BJ (cell line): ENCODE data around the gene GALNTL6. TPM values are rescaled to one million over a fixed set of nuclear protein-coding genes. Genes with fewer than 3 reads are reported as not detected.

ENCODE experiments used
- CTCF ChIA-PET: fragments of 350-600 bp; formaldehyde crosslinking; extraction: SDS; loops from one replicate; lab custom pipeline; 2021; ENCODE audit warnings: antibody characterized with exemption, inconsistent platforms; lab: Yijun Ruan, JAX
- POLR2A ChIA-PET: fragments of 300-600 bp; sonication (Branson Sonifier 250); formaldehyde crosslinking; extraction: SDS; loops from one replicate; lab custom pipeline; 2021; ENCODE audit warnings: antibody characterized with exemption; lab: Charles Lee
- DNase-seq: peaks from one replicate; pipeline ENCODE4 v3.0.0-alpha.2; 2011; ENCODE audit warnings: low read depth
- H3K27me3 ChIP-seq: 2 replicates; pipeline ENCODE4 v1.6.0; 2011; ENCODE audit warnings: low read length; ENCODE audit not compliant: control insufficient read depth, insufficient read depth
- H3K36me3 ChIP-seq: 2 replicates; pipeline ENCODE4 v1.5.1; 2011; ENCODE audit warnings: low read length; ENCODE audit not compliant: control insufficient read depth, insufficient read depth
- H3K4me3 ChIP-seq: 2 replicates; pipeline ENCODE4 v1.5.1; 2011; ENCODE audit warnings: low read depth, mild to moderate bottlenecking, control low read depth, low read length
- polyA plus RNA-seq: library from polyadenylated mRNA; depleted of rRNA; stranded (reverse); fragments of >200 nt; gene quantifications from 2 replicates; pipeline ENCODE4 v1.2.3, GENCODE V29; 2011
- TF ChIP-seq, protein P1 (sequence below): IDR thresholded peaks from 2 replicates; pipeline ENCODE4 v1.5.1; 2011; ENCODE audit warnings: low read depth, mild to moderate bottlenecking, control low read depth, inconsistent platforms, low read length, moderate library complexity; ENCODE audit not compliant: insufficient read depth

Gene GALNTL6
- polyA plus RNA-seq, 1 experiment, result 0.02 TPM

- no peaks in the 10 kb centered on the region for H3K36me3 ChIP-seq
- no peak overlapping the region for H3K4me3 ChIP-seq
- H3K27me3 ChIP-seq, result no peaks in the 10 kb centered on the region
- TF ChIP-seq, protein P1, sequence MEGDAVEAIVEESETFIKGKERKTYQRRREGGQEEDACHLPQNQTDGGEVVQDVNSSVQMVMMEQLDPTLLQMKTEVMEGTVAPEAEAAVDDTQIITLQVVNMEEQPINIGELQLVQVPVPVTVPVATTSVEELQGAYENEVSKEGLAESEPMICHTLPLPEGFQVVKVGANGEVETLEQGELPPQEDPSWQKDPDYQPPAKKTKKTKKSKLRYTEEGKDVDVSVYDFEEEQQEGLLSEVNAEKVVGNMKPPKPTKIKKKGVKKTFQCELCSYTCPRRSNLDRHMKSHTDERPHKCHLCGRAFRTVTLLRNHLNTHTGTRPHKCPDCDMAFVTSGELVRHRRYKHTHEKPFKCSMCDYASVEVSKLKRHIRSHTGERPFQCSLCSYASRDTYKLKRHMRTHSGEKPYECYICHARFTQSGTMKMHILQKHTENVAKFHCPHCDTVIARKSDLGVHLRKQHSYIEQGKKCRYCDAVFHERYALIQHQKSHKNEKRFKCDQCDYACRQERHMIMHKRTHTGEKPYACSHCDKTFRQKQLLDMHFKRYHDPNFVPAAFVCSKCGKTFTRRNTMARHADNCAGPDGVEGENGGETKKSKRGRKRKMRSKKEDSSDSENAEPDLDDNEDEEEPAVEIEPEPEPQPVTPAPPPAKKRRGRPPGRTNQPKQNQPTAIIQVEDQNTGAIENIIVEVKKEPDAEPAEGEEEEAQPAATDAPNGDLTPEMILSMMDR, result no peak
- CTCF ChIA-PET, result no interaction called here
- POLR2A ChIA-PET, result no interaction called here
- no peak for DNase-seq
Measured at GRCh38 chr4:172734555-172734954, 921.4 kb downstream of the GALNTL6 start.

DNA sequence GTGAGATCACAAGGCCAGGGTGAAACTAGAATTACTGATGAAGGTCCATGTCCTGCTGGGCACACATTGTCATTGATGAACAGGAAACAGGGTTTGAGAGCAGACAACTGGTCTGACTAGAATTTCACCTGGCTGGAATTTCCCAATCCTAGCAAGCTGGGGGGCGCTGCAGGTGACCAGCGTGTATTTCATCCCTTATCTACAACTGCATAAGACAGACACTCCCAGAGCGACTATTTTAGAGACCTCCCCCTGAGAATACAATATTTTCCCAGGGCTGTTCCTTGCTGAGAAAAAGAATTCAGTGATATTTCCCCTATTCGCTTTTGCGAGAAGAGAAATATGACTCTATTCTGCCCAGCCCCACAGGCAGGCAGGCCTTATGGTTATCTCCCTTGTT, 922.8 kb downstream of the GALNTL6 start:
- Histone ChIP-seq H3K27me3 (no peaks in the 10 kb centered on the region), H3K36me3 (no peaks in the 10 kb centered on the region), H3K4me3 (no peak overlapping the region)
- ChIA-PET CTCF (no interaction called here), POLR2A (no interaction called here)
- DNase-seq, result no peak
- TF ChIP-seq, protein P1, result no peak

- CTCF ChIA-PET, result no interaction called here
Measured at GRCh38 chr4:172740434-172740833, 927.2 kb downstream of the GALNTL6 start.

GRCh38 chr4:172750910-172751309, 937.7 kb downstream of the GALNTL6 start:
- CTCF ChIA-PET, result no interaction called here
- Histone ChIP-seq H3K36me3 (no peaks in the 10 kb centered on the region), H3K4me3 (no peak overlapping the region), H3K27me3 (no peaks in the 10 kb centered on the region)
- TF ChIP-seq, protein P1, result no peak
- POLR2A ChIA-PET, result no interaction called here
- no peak for DNase-seq

More at GRCh38 chr4:172740434-172740833, 927.2 kb downstream of the GALNTL6 start:
- POLR2A ChIA-PET, result no interaction called here
- Histone ChIP-seq H3K27me3 (no peaks in the 10 kb centered on the region), H3K4me3 (no peak overlapping the region), H3K36me3 (no peaks in the 10 kb centered on the region)
- DNase-seq, result no peak
- TF ChIP-seq, protein P1, result no peak

DNA sequence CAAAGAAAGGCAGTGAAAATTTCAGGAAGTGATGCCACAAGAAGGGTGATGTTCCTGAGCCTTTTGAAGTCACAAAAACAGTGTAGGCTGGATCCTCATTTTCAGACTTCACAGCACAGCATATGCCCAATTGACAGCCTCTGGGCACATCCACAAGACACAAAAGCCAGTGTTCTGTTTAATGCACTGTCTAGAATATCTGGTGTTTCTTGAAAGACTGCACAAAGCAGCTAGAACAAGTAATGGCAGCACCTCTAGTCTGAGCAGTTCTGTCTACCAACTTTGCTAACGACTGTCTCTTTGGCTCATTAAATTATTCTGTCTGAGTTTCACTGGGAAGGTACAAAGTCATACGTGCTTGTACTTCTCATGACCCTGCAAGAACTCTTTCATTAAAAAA, 938.3 kb downstream of the GALNTL6 start:
- ChIA-PET POLR2A (no interaction called here), CTCF (no interaction called here)
- Histone ChIP-seq H3K27me3 (no peaks in the 10 kb centered on the region), H3K36me3 (no peaks in the 10 kb centered on the region), H3K4me3 (no peak overlapping the region)
- DNase-seq, result no peak
- TF ChIP-seq, protein P1, result no peak
